K562 treated with DMSO at 1 percent for 24 hours (cell line): ENCODE results near the gene CXCL11. TPM values are rescaled to one million over a fixed set of nuclear protein-coding genes. Genes with fewer than 3 reads are reported as not detected.

Experiments
- total RNA-seq: library from RNA; unstranded; fragments of 300-600 nt; gene quantifications from 2 replicates; pipeline ENCODE4 v1.2.3, GENCODE V29; 2022; ENCODE audit warnings: low read depth; ENCODE audit not compliant: insufficient read depth

Gene CXCL11
- 14.6 and 15.8 TPM in 2 replicates for total RNA-seq

GRCh38 chr4:76035799-76036380 lies at the start of gene CXCL11:
CXCL11 (minus strand) TSS chr4:76036070; CDS start chr4:76035987, 83 bp downstream.

GRCh38 chr4:76074468-76074867 lies 38.6 kb upstream of the CXCL11 start, which contains the start of gene ART3:
ART3 (plus strand) TSS chr4:76074709; CDS start chr4:76075890, 1,181 bp downstream.

DNA sequence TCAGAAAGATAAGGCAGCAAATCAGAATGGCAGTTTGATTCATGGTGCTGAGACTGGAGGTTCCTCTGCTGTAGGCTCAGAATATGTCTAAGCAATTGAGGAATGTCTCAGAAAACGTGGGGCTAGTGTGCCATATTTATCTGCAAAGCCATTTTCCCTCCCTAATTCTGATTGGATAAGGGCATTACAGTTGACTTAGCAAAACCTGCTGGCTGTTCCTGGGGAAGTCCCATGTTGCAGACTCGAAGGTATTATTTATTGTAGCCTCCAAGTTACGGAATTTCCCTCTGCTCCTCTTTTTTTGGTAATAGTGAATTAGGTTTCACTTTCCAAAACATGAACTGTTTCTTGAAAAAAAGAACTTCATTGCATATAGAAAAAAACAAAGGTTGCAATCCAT lies 12.5 kb downstream of the CXCL11 start, which contains the start of gene CXCL10:
TSS of gene CXCL10 (minus strand) at position 109 of the 400 bp plus-strand sequence. CDS start at position 43, 66 bp downstream.

DNA sequence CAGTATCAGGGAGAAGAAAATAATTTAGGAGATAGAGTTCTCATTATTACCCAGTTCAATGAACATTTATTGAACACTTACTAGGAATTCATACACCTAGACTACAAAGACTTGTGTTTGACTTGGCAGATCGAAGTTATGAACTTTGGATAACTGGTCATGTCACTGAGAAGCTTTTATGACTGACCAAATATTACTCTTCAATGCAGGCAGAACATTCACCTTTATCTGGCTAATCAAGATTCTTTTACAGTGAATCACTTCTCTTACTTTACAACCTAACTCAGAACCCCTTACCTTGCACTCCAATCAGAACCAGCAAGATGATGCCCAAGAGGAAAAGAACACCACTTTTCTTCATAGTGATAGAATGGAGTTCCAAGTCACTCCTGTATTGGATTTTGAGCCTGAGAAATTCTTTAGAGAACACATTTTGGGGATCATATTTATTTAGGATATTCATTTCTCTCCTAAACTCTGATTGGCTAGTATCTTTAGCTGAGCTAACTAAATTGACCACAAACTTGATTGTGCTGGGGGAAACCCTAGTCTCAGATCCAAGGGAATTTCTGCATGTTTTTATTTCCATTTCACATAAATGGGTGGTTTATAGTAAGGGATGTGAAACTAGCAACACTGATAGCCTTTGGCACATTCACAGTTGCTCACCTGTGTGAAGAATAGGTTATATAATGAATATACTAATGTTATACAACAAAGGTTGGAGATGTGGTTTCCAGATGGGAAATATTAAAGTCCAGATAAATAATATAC lies 28.6 kb downstream of the CXCL11 start, which contains the start of gene CXCL9:
TSS of gene CXCL9 (minus strand) at position 421 of the 774 bp plus-strand sequence. CDS start at position 361, 60 bp downstream.

Other genes starting within 250 kb of the CXCL11 start
- gene PPEF2, start 133.6 kb downstream of the CXCL11 start, total RNA-seq = not detected in 2 replicates
- 26.9 and 31.1 TPM in 2 replicates for gene NAAA, start 95.1 kb downstream of the CXCL11 start, total RNA-seq
- gene SDAD1, start 45.1 kb downstream of the CXCL11 start, total RNA-seq = 13.8 and 18.0 TPM in 2 replicates
- not detected in 2 replicates for gene CXCL9, start 28.6 kb downstream of the CXCL11 start, total RNA-seq
- 23.1 and 26.3 TPM in 2 replicates for gene CXCL10, start 12.6 kb downstream of the CXCL11 start, total RNA-seq
- gene ART3, start 38.6 kb upstream of the CXCL11 start, total RNA-seq = 0.45 and 1.3 TPM in 2 replicates
- gene NUP54, start 112.3 kb upstream of the CXCL11 start, total RNA-seq = 23.9 and 27.0 TPM in 2 replicates
- 28.4 and 32.9 TPM in 2 replicates for gene SCARB2, start 177.8 kb upstream of the CXCL11 start, total RNA-seq
- gene FAM47E, start 215.7 kb upstream of the CXCL11 start, total RNA-seq = 9.9 and 11.5 TPM in 2 replicates